ENCODE data around the gene ATP1B3. TPM values are rescaled to one million over a fixed set of nuclear protein-coding genes. Genes with fewer than 3 reads are reported as not detected.
"Not testable (repeated sequence)": the region's sequence is repeated elsewhere in the genome, so short reads cannot be mapped to it uniquely, and the experiment has no call there.

Gene ATP1B3
- total RNA-seq, 1 donor from 2014 or later = 161 TPM

DNA sequence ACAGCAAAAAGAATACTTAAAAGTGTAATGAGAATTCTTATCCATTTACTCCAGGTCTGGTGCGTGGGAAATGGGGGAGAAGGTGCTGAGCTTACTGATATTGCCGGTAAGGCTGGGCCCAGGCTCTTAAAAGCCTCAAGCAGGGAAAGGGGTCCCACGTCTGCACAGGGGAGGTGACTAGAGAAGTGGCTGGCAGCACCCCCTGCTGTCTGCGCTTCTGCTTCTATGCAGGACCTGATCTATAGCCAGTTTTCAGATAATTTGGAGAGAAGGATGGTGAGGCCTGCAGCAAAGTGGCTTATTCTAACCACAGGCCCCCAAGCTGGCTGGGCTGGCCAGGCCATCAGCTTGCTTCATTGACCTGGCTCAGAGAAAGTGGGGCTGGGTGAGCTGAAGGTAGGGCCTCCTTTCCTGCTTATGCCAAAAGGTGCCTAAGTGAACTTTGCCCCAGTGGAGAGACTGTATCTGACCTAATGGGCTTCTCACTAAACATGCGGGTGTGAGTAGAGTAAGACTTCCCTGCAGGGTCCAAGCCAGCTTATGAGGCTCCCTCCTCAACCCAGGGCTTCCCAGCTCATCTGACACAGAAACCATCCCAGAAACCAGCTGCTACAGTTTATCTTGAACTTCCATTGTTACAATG is 30.9 kb upstream of the ATP1B3 start:
- Histone ChIP-seq H3K27ac (no peak overlapping the region), H3K9me3 (no peaks in the 10 kb centered on the region), H3K4me3 (no peak overlapping the region), H3K4me1 (peaks cover 8% of the 10 kb centered on the region), H3K36me3 (no peaks in the 10 kb centered on the region), H3K27me3 (no peaks in the 10 kb centered on the region)
- ATAC-seq (no peak), DNase-seq (no peak)
- TF ChIP-seq, protein P1, sequence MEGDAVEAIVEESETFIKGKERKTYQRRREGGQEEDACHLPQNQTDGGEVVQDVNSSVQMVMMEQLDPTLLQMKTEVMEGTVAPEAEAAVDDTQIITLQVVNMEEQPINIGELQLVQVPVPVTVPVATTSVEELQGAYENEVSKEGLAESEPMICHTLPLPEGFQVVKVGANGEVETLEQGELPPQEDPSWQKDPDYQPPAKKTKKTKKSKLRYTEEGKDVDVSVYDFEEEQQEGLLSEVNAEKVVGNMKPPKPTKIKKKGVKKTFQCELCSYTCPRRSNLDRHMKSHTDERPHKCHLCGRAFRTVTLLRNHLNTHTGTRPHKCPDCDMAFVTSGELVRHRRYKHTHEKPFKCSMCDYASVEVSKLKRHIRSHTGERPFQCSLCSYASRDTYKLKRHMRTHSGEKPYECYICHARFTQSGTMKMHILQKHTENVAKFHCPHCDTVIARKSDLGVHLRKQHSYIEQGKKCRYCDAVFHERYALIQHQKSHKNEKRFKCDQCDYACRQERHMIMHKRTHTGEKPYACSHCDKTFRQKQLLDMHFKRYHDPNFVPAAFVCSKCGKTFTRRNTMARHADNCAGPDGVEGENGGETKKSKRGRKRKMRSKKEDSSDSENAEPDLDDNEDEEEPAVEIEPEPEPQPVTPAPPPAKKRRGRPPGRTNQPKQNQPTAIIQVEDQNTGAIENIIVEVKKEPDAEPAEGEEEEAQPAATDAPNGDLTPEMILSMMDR (IDR thresholded peaks at IDR 0.05) = no peak
- intact Hi-C loops (cut with DNase I) = no loop called here

DNA sequence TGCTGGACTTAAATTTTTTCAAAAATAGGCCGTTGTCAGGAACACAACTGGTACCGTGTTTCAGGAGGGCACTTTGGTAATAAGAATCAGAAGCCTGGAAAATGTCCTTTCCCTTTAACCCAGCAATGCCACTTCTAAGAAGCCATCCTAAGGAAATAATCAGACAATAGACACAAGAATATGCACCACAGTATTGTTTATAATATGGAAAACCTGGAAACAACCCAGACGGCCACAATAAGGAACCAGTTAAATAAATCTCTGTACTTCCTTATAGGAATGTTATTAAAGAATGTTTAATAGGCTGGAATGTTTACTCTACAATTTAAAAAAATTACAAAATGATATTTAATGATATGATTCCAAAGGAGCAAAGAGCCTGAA is 30.4 kb upstream of the ATP1B3 start:
- no peaks in the 10 kb centered on the region for H3K27me3 ChIP-seq
- TF ChIP-seq, protein P1 (IDR thresholded peaks at IDR 0.05) = no peak
- intact Hi-C loops (cut with DNase I) = no loop called here
- no peak overlapping the region for H3K4me3 ChIP-seq
- ATAC-seq (no peak), DNase-seq (no peak)
- no peak overlapping the region for H3K27ac ChIP-seq
- no peaks in the 10 kb centered on the region for H3K9me3 ChIP-seq
- H3K36me3 ChIP-seq = no peaks in the 10 kb centered on the region
- H3K4me1 ChIP-seq = peaks cover 8% of the 10 kb centered on the region

DNA sequence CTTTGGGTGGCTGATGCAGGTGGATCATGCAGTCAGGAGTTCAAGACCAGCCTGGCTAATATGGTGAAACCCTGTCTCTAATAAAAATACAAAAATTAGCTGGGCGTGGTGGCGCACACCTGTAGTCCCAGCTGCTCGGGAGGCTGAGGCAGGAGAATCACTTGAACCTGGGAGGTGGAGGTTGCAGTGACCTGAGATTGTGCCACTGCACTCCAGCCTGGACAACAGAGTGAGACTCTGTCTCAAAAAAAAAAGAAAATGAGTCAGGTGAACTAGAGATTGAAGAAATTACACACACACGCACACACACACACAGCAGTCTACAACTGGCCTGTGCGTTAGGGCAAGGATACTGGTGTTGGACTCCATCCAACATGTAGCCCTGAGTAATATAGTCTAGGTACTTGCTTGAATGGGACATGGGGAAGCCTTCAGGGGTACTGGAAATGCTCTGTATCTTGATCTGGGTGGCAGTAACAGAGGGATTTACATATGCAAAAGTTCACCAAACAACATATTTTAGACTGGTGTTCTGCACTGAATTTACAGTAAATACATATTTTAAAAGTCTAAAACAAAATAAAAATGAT is 28.2 kb upstream of the ATP1B3 start:
- H3K27ac ChIP-seq; H3K4me1 ChIP-seq; DNase-seq; ATAC-seq; intact Hi-C loops (cut with DNase I); H3K36me3 ChIP-seq; H3K27me3 ChIP-seq; H3K4me3 ChIP-seq; H3K9me3 ChIP-seq: not testable (repeated sequence)

DNA sequence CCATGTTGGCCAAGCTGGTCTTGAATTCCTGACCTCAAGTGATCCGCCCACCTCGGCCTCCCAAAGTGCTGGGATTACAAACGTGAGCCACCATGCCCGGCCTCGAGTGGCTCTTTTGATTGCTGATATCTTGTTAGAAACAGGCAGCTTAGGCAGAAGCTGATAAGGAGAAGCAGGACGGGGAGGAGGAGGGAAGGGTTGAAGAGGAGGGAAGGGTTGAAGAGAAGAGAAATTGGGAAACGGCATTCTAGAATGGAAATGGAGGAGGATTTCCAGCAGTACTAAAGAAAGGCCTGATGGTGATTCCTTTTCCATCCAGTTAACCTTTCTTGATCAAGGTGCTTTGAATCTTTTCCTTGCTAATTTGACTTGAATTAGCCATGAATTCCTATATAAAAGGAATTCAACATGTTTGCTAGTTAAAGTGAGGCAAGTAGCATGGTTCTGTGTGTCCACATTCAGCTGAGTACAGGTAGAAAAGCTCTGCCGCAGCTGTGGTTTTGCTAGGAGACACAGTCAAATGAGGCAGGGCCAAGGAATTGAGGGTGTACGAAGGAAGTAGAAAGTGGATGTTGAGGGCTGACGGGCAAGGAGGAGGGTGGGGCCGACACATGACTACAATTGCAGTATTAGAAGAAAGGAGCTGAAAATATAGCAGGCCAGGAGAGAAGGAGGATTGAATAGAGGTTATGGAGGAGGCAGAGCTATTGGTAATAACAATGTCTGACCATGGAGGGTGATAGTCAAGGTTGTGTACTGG is 27.2 kb upstream of the ATP1B3 start:
- no peaks in the 10 kb centered on the region for H3K9me3 ChIP-seq
- H3K36me3 ChIP-seq = no peaks in the 10 kb centered on the region
- no peak overlapping the region for H3K4me3 ChIP-seq
- peak; percentile 82 for ATAC-seq
- DNase-seq = no peak
- no peaks in the 10 kb centered on the region for H3K27me3 ChIP-seq
- H3K4me1 ChIP-seq = peaks cover 13% of the 10 kb centered on the region
- TF ChIP-seq, protein P1 (IDR thresholded peaks at IDR 0.05) = no peak
- no peak overlapping the region for H3K27ac ChIP-seq
- intact Hi-C loops (cut with DNase I) = no loop called here

DNA sequence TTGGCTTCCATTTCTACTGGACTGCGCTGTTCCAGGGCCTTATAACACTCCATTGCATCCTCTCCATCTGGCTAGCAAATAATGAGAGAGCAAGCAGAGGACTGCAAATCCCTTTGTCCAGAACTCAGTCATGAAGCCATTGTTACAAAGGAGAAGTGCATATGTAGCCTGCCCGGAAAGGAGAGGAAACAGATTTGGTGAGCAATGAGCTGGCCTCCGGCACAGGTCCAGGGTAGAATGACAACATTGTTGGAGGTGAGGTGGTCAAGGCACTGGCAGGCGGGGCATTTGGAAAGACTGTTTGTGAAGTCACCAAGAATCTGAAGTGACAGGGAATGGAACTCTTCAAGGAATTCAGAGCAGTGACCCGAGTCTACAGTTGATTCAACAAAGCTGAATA is 25.0 kb upstream of the ATP1B3 start:
- no peak overlapping the region for H3K27ac ChIP-seq

More for the DNA sequence above, 25.0 kb upstream of the ATP1B3 start:
- no peaks in the 10 kb centered on the region for H3K27me3 ChIP-seq
- H3K4me1 ChIP-seq = peaks cover 13% of the 10 kb centered on the region
- H3K4me3 ChIP-seq = no peak overlapping the region
- TF ChIP-seq, protein P1 (IDR thresholded peaks at IDR 0.05) = no peak
- peak; percentile 51 for ATAC-seq
- no peaks in the 10 kb centered on the region for H3K36me3 ChIP-seq
- intact Hi-C loops (cut with DNase I) = no loop called here
- H3K9me3 ChIP-seq = no peaks in the 10 kb centered on the region
- no peak for DNase-seq
